H1 (cell line): ENCODE data around the gene ITLN1. TPM values are rescaled to one million over a fixed set of nuclear protein-coding genes. Genes with fewer than 3 reads are reported as not detected.

Experiments
- CTCF ChIA-PET: fragments of 300-600 bp; sonication (Branson Sonifier 250); formaldehyde crosslinking; loops from one replicate; lab custom pipeline; 2021; ENCODE audit not compliant: partially characterized antibody; lab: Charles Lee
- POLR2A ChIA-PET: fragments of 300-600 bp; sonication (Branson Sonifier 250); formaldehyde crosslinking; loops from one replicate; lab custom pipeline; 2021; ENCODE audit warnings: inconsistent platforms; ENCODE audit not compliant: partially characterized antibody; lab: Charles Lee
- DNase-seq, 2 experiments: peaks; one replicate each; pipeline versions ENCODE4 v3.0.0 to v3.0.0-alpha.2; 2010 to 2022; ENCODE audit warnings: low spot score in 2 of 2, low read depth in 1 of 2, mixed read lengths in 1 of 2
- FAIRE-seq: peaks from 2 replicates; lab custom pipeline; 2011; peaks lifted over from hg19 to GRCh38; lab: Jason Lieb, UNC
- H2AFZ ChIP-seq: 2 replicates; pipeline ENCODE4 v1.8.1; 2012; ENCODE audit warnings: low read length, inconsistent platforms
- H2AK5ac ChIP-seq: 2 replicates; pipeline ENCODE4 v1.6.1; 2013; ENCODE audit warnings: low read depth, low read length
- H2BK120ac ChIP-seq: replicated peaks from 2 replicates; pipeline ENCODE3; 2013; ENCODE audit warnings: low read depth, low read length, inconsistent platforms
- H2BK12ac ChIP-seq: 2 replicates; pipeline ENCODE4 v1.6.1; 2013; ENCODE audit warnings: low read depth, low read length
- H2BK15ac ChIP-seq: 2 replicates; pipeline ENCODE4 v1.6.1; 2013; ENCODE audit warnings: low read length
- H2BK20ac ChIP-seq: 2 replicates; pipeline ENCODE4 v1.6.1; 2013; ENCODE audit warnings: low read length
- H2BK5ac ChIP-seq: 2 replicates; pipeline ENCODE4 v1.6.1; 2013; ENCODE audit warnings: low read depth, low read length
- H3K14ac ChIP-seq: 2 replicates; pipeline ENCODE4 v1.6.1; 2013; ENCODE audit warnings: inconsistent platforms; ENCODE audit not compliant: insufficient read length
- H3K18ac ChIP-seq: 2 replicates; pipeline ENCODE4 v1.6.1; 2013; ENCODE audit warnings: low read length; ENCODE audit errors: extremely low read depth
- H3K23ac ChIP-seq: 2 replicates; pipeline ENCODE4 v1.6.1; 2013; ENCODE audit warnings: inconsistent platforms; ENCODE audit not compliant: insufficient read length
- H3K23me2 ChIP-seq: 2 replicates; pipeline ENCODE4 v1.6.1; 2013; ENCODE audit warnings: low read depth, low read length
- H3K27ac ChIP-seq: 2 replicates; pipeline ENCODE4 v1.6.1; 2011; ENCODE audit warnings: low read depth, low read length, inconsistent platforms
- H3K27me3 ChIP-seq, 4 experiments: replicated peaks in 1 of 4; 1 replicate in 1 of 4; 2 replicates in 3 of 4; pipeline versions ENCODE4 v1.6.1 to v1.8.1; 2011 to 2013; ENCODE audit warnings: low read length in 3 of 4, mild to moderate bottlenecking in 3 of 4, inconsistent platforms in 2 of 4, mixed read lengths in 2 of 4, moderate library complexity in 1 of 4; ENCODE audit not compliant: control insufficient read depth in 3 of 4, insufficient read depth in 3 of 4; ENCODE audit errors: extremely low read depth in 1 of 4
- H3K36me3 ChIP-seq, 4 experiments: 2 replicates each; pipeline versions ENCODE4 v1.6.1 to v1.8.1; 2011 to 2013; ENCODE audit warnings: mild to moderate bottlenecking in 4 of 4, low read length in 3 of 4, moderate library complexity in 2 of 4, control low read depth in 1 of 4, inconsistent platforms in 1 of 4; ENCODE audit not compliant: insufficient read depth in 4 of 4, control insufficient read depth in 2 of 4
- H3K4ac ChIP-seq: replicated peaks from 2 replicates; pipeline ENCODE3; 2013; ENCODE audit warnings: low read length, low read depth, mixed read lengths, inconsistent platforms; ENCODE audit not compliant: insufficient read length
- H3K4me1 ChIP-seq, 4 experiments: replicated peaks in 1 of 4; 1 replicate in 1 of 4; 2 replicates in 3 of 4; pipeline versions ENCODE4 v1.6.1 to v1.8.1; 2011 to 2013; ENCODE audit warnings: low read length in 3 of 4, inconsistent platforms in 2 of 4, mixed read lengths in 1 of 4; ENCODE audit not compliant: insufficient read depth in 4 of 4, control insufficient read depth in 3 of 4
- H3K4me2 ChIP-seq, 2 experiments: 2 replicates each; pipeline versions ENCODE4 v1.6.1 to v1.8.1; 2011 to 2013; ENCODE audit warnings: low read depth in 2 of 2, low read length in 2 of 2, control low read depth in 1 of 2, inconsistent platforms in 1 of 2, mild to moderate bottlenecking in 1 of 2; ENCODE audit not compliant: insufficient read depth in 1 of 2
- H3K4me3 ChIP-seq, 4 experiments: fragments of 200-600, 300-600 bp in 1 of 4; sonication (generic), shearing (Covaris generic), sonication (Bioruptor Twin) in 1 of 4; 2 replicates each; pipeline versions ENCODE4 v1.5.1 to v1.8.1; 2011 to 2016; ENCODE audit warnings: low read length in 4 of 4, low read depth in 3 of 4, control low read depth in 2 of 4, inconsistent platforms in 2 of 4, mild to moderate bottlenecking in 2 of 4, mixed read lengths in 1 of 4, moderate library complexity in 1 of 4; ENCODE audit not compliant: insufficient read depth in 2 of 4; ENCODE audit errors: extremely low read depth in 1 of 4
- H3K56ac ChIP-seq: replicated peaks from 2 replicates; pipeline ENCODE3; 2013; ENCODE audit warnings: low read depth, mild to moderate bottlenecking, mixed read lengths, low read length, inconsistent platforms; ENCODE audit not compliant: insufficient read length
- H3K79me1 ChIP-seq: 2 replicates; pipeline ENCODE4 v1.6.1; 2013; ENCODE audit warnings: low read depth, low read length, control low read depth
- H3K79me2 ChIP-seq, 2 experiments: 2 replicates each; pipeline versions ENCODE4 v1.6.1 to v1.8.1; 2012 to 2013; ENCODE audit warnings: low read length in 2 of 2, mild to moderate bottlenecking in 2 of 2, inconsistent platforms in 1 of 2; ENCODE audit not compliant: insufficient read depth in 2 of 2, control insufficient read depth in 1 of 2
- H3K9ac ChIP-seq, 4 experiments: replicated peaks in 1 of 4; 1 replicate in 1 of 4; 2 replicates in 3 of 4; pipeline versions ENCODE4 v1.6.1 to v1.8.1; 2011 to 2013; ENCODE audit warnings: low read depth in 3 of 4, low read length in 3 of 4, control low read depth in 2 of 4, mild to moderate bottlenecking in 2 of 4, moderate library complexity in 2 of 4, inconsistent platforms in 1 of 4; ENCODE audit errors: extremely low read depth in 1 of 4
- H3K9me3 ChIP-seq, 2 experiments: 2 replicates each; pipeline versions ENCODE4 v1.6.1 to v1.8.1; 2012 to 2013; ENCODE audit warnings: mild to moderate bottlenecking in 2 of 2, moderate library complexity in 2 of 2, control low read depth in 1 of 2, inconsistent platforms in 1 of 2, low read depth in 1 of 2, low read length in 1 of 2, mixed read lengths in 1 of 2; ENCODE audit not compliant: insufficient read depth in 2 of 2
- H4K20me1 ChIP-seq, 2 experiments: replicated peaks in 1 of 2; 2 replicates each; pipeline versions ENCODE3 to v1.8.1; 2011 to 2013; ENCODE audit warnings: inconsistent platforms in 2 of 2, low read length in 2 of 2, mild to moderate bottlenecking in 1 of 2; ENCODE audit not compliant: insufficient read depth in 2 of 2, control insufficient read depth in 1 of 2
- H4K5ac ChIP-seq: 2 replicates; pipeline ENCODE4 v1.6.1; 2013; ENCODE audit warnings: low read length, low read depth, mixed read lengths, inconsistent platforms; ENCODE audit not compliant: insufficient read length
- H4K8ac ChIP-seq: 2 replicates; pipeline ENCODE4 v1.8.0; 2013; ENCODE audit warnings: mild to moderate bottlenecking, moderate library complexity, low read length, inconsistent platforms; ENCODE audit not compliant: insufficient read depth; ENCODE audit errors: extremely low read depth
- H4K91ac ChIP-seq: replicated peaks from 2 replicates; pipeline ENCODE3; 2013; ENCODE audit warnings: low read length, mixed read lengths, inconsistent platforms; ENCODE audit not compliant: insufficient read length
- ATF2 ChIP-seq: IDR thresholded peaks from 2 replicates; pipeline ENCODE4 v1.6.1; 2012; ENCODE audit warnings: low read length, inconsistent platforms
- CBX8 ChIP-seq: fragments of 300-800, 300-1000 bp; sonication (generic); IDR thresholded peaks from 2 replicates; pipeline ENCODE4 v1.7.1; 2016; ENCODE audit warnings: low read depth, low read length, borderline replicate concordance
- CTBP2 ChIP-seq: IDR thresholded peaks from 2 replicates; pipeline ENCODE4 v1.7.0; 2011; ENCODE audit warnings: borderline replicate concordance, mild to moderate bottlenecking, moderate library complexity, mixed read lengths, low read length; ENCODE audit not compliant: insufficient read depth, insufficient read length
- E2F6 ChIP-seq: IDR thresholded peaks from 2 replicates; pipeline ENCODE4 v1.6.1; 2012; ENCODE audit warnings: inconsistent platforms
- EP300 ChIP-seq, 2 experiments: IDR thresholded peaks; 1 replicate in 1 of 2; 2 replicates in 1 of 2; pipeline ENCODE4 v1.6.1; 2011 to 2012; ENCODE audit warnings: low read depth in 2 of 2, low read length in 2 of 2, mild to moderate bottlenecking in 2 of 2, borderline replicate concordance in 1 of 2, inconsistent platforms in 1 of 2, moderate library complexity in 1 of 2
- EZH2 ChIP-seq: fragments of 200-600 bp; sonication (generic); IDR thresholded peaks from 2 replicates; pipeline ENCODE4 v1.7.1; 2012; ENCODE audit warnings: low read depth, mild to moderate bottlenecking, moderate library complexity, low read length, inconsistent platforms; ENCODE audit not compliant: severe bottlenecking
- NRF1 ChIP-seq: IDR thresholded peaks from 2 replicates; pipeline ENCODE4 v1.6.1; 2011; ENCODE audit warnings: mild to moderate bottlenecking, low read depth, low read length, improper control_type of control experiment
- POLR2AphosphoS5 ChIP-seq: IDR thresholded peaks from 2 replicates; pipeline ENCODE4 v1.6.1; 2011; ENCODE audit warnings: low read depth, low read length
- SRF ChIP-seq: IDR thresholded peaks from 2 replicates; pipeline ENCODE4 v1.6.1; 2011; ENCODE audit warnings: mild to moderate bottlenecking, low read depth, low read length, moderate library complexity
- TAF1 ChIP-seq: IDR thresholded peaks from 2 replicates; pipeline ENCODE4 v1.6.1; 2011; ENCODE audit warnings: mild to moderate bottlenecking, low read depth, low read length
- TBP ChIP-seq: IDR thresholded peaks from 2 replicates; pipeline ENCODE4 v1.6.1; 2011; ENCODE audit warnings: low read depth, low read length, improper control_type of control experiment
- ZNF274 ChIP-seq: IDR thresholded peaks from 2 replicates; pipeline ENCODE4 v1.7.0; 2012; ENCODE audit warnings: low read length, borderline replicate concordance; ENCODE audit errors: extremely low read depth
- WGBS, 2 experiments: shearing (Covaris generic) in 1 of 2; methylation state at CpG; one replicate each; pipeline versions ENCODE4 v1.1.6 to v1.1.7; 2013 to 2015; ENCODE audit warnings: low lambda C conversion rate in 2 of 2, mixed read lengths in 2 of 2, inconsistent platforms in 1 of 2, low coverage in 1 of 2, missing lambda C conversion rate in 1 of 2; ENCODE audit not compliant: insufficient replicate concordance in 2 of 2, insufficient coverage in 1 of 2, insufficient read length in 1 of 2; ENCODE audit errors: extremely low coverage in 1 of 2, missing lambda C conversion rate in 1 of 2; 5-methylcytosine and 5-hydroxymethylcytosine counted together
- polyA plus RNA-seq, 7 experiments: library from polyadenylated mRNA; depleted of rRNA in 3 of 7; stranded (reverse) in 5 of 7; unstranded in 2 of 7; fragments of >200 nt in 5 of 7; fragments of 200-250 nt in 2 of 7; gene quantifications; 1 replicate in 5 of 7; 2 replicates in 1 of 7; 4 replicates in 1 of 7; pipeline versions ENCODE4 v1.2.1 to v1.2.3, GENCODE V29; 2011 to 2013; ENCODE audit warnings: missing spikeins in 2 of 7, mixed read lengths in 2 of 7
- total RNA-seq: library from RNA; stranded (reverse); fragmentation: NEBNext Ultra II Directional; extraction: Animal tissue kit (Norgen Biotek cat#: 25700); gene quantifications from 2 replicates; pipeline ENCODE4 v1.2.1, GENCODE V29; 2021

The ITLN1 gene
- total and polyA plus RNA-seq, 2 of the 8 experiments (the other 6 are each of a cell fraction or from before 2014, with no cell fraction given), result not detected

- H4K8ac ChIP-seq, result no peak overlapping the region
- no peak for FAIRE-seq
- TF ChIP-seq TBP (no peak), CTBP2 (no peak), SRF (no peak), EP300 (IDR thresholded peaks at IDR 0.05; ENCODE audit: borderline replicate concordance in 1 of 2, low read depth in 2 of 2, low read length in 2 of 2) (no peak), TAF1 (no peak), EZH2 (no peak), ATF2 (no peak), E2F6 (no peak), ZNF274 (no peak), NRF1 (no peak), CBX8 (no peak), POLR2AphosphoS5 (no peak)
Observed at GRCh38 chr1:160858097-160858496, 26.9 kb downstream of the ITLN1 start.

More at GRCh38 chr1:160858097-160858496, 26.9 kb downstream of the ITLN1 start:
- Histone ChIP-seq H2BK120ac (no peak overlapping the region), H3K4ac (no peak overlapping the region), H3K14ac (no peak overlapping the region), H4K91ac (no peak overlapping the region), H2AFZ (no peak overlapping the region), H3K79me1 (no peaks in the 10 kb centered on the region; the same call in 1 of the 2 replicates), H3K4me1 (peaks cover 0 to 2% (median 0%) of the 10 kb centered on the region in 4 experiments; a peak in 1 of 7 replicates), H3K18ac (no peak overlapping the region), H2BK15ac (no peak overlapping the region), H2BK12ac (no peak overlapping the region), H3K4me3 (no peak overlapping the region), H3K23me2 (no peaks in the 10 kb centered on the region), H3K27me3 (no peaks in the 10 kb centered on the region), H4K20me1 (no peaks in the 10 kb centered on the region), H3K79me2 (no peaks in the 10 kb centered on the region), H3K36me3 (no peaks in the 10 kb centered on the region), H3K9ac (no peak overlapping the region), H2BK5ac (no peak overlapping the region), H3K9me3 (no peaks in the 10 kb centered on the region), H3K4me2 (no peak overlapping the region), H3K23ac (no peak overlapping the region), H2AK5ac (no peak overlapping the region), H3K27ac (no peak overlapping the region), H4K5ac (no peak overlapping the region), H2BK20ac (no peak overlapping the region), H3K56ac (no peak overlapping the region)
- ChIA-PET POLR2A (no interaction called here), CTCF (interaction anchor here (0.6 to 2.1 kb wide), 7 partner anchors 15 to 240 kb away, joined by 3 to 6 read pairs (median 3); partner anchors contain the start of gene ITLN2)
- 79% methylated on average over 4 of the region's 4 CpGs; no CpG with 5 or more reads in 1 of the 2 experiments for WGBS, 2 experiments
- no peak for DNase-seq
